Hepatic stellate cell (primary cell): ENCODE data around the gene TIFAB.

ENCODE experiments used
- DNase-seq: peaks from one replicate; pipeline ENCODE4 v3.0.0; 2011; ENCODE audit warnings: low spot score

TIFAB gene

DNA sequence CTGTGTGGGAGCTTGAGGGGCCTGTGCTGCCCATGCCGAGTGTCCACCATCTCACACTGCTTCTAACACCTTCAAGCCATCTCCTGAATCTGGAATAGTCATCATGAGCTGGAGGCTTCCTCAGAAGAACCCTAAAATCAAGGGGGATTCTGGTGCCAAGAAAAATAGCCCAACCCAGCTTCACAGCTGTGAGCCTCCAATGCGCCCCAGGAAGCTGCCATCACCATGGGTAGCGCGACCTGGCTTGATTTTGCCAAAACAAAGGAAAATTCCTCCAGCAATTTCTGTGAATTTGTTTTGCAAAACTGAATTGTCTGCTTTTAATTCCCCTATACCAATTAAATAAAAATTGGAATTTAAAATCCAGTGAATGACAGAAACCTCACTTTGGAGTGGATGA is 6.2 kb upstream of the TIFAB start:
- DNase-seq = no peak

DNA sequence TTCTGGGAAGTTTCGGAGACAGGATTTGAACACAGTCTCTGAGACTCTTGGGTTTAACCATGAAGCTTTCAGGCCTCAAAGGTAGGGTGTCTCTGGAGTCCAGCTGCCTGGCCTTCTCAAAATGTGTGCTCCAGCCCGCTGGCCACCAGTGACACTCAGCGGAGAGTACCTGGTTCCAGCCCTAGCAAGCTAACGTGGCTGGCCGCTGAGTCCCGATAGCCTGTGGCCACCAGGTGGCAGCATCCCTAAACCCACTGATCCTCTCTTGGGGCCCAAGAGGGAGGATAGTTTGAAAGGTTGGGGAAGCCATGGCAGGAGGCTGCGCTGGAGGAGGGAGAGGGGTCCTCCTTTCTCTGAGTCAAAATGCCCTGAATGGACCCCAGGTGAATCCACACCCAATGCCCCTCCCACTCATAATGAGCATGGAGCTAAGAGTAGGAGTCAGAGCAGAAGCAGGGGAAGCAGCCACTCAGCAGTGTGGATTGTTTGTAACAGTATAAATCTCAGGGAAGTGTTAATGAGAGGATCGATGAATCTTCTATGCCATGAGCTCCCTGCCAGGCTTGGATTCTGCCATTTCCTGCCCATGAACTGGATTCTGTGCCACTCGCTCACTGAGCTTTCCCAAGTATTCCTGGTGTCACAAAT is 5.4 kb upstream of the TIFAB start:
- peak; percentile 57 for DNase-seq

DNA sequence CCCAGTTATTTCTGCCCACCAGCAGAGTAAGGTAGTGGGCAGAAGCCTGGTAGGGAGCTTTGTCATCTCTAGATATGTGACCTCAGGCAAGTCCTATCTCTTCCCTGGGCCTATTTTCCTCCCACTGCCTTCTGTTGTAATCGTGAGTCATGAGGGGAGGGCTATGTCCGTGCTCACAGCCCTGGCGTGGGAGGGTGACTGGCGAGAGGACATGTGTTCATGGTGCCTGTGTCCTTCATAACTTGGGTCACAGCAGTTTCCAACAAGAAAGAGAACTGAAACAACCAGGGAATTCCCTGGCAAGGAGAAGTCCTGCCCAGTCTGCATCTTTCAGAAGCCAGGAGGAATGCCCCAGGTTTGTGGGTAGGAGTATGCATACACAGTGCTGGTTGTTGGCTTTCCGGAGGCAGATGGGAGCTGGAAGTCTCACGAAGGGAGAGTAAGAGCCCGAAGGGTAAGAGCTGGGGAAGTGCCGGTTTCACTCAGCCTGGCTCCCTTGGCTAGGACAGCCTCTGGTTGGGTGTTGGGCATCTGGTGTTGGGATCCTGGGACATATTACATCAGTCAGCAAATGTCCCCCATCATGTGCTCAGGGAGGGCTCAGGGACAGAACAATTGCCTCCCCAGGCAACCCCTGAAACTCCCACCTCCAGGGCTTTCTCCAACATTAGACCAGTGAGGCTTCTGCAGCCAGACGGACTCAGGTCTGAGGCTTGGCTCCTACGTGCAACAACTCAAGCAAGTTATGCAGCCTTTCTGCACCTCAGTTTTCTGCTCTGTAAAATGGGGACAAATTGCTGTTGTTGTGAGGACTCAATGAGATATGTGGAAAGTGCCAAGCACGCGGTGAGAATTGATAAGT is 4.3 kb upstream of the TIFAB start:
- DNase-seq = peak; percentile 89

DNA sequence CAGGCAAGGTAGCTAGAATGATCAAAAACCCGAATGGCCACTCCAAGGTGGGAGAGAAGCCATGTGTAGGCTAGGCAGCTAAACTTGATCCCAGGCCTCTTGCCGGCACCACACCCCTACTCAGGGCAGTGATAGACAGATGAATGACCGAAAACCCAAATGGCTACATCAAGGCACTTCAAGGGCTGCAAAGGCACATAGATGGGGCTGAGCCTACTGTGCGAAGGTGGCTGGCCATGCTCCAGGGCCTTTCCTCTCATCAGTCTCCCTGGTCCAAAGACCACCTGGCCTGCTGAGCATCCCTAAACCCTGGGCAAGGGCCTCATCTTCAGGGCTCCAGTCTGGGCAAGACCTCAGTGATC is 3.7 kb upstream of the TIFAB start:
- DNase-seq = no peak

DNA sequence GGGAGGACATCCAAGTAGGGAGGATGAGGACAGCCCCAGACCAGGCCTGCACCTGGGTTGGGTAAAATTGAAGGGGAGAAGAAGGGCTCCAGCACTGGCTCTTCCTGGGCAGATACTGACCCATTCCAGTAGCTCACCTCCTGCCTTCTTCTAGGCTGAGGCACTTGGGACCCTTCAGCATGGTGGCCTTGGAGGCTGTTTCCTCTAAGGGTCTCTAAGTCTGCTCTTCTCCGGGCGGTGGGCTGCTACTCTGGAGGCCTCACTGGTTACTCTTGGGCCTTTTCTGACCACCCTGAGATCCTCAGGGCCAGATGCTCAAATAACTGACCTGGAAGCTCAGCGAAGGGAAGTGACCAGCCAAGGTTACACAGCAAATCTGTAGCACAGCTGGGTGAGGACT is 2.8 kb upstream of the TIFAB start:
- no peak for DNase-seq

DNA sequence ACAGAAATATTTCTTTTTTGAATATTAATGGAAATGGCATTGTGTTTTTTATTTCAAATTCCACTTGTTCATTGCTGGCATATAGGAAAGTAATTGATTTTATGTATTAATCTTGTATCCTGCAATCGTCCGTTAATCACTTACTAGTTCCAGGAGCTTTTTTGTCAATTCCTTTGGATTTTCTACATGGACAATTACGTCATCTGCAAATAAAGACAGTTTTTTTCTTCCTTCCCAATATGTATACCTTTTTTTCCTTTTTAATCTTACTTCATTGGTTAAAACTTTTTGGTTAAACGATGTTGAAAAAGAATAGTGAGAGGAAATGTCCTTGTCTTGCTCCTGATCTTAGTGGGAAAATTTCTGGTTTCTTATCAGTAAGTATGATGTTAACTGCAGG is 1.5 kb upstream of the TIFAB start:
- DNase-seq = no peak

DNA sequence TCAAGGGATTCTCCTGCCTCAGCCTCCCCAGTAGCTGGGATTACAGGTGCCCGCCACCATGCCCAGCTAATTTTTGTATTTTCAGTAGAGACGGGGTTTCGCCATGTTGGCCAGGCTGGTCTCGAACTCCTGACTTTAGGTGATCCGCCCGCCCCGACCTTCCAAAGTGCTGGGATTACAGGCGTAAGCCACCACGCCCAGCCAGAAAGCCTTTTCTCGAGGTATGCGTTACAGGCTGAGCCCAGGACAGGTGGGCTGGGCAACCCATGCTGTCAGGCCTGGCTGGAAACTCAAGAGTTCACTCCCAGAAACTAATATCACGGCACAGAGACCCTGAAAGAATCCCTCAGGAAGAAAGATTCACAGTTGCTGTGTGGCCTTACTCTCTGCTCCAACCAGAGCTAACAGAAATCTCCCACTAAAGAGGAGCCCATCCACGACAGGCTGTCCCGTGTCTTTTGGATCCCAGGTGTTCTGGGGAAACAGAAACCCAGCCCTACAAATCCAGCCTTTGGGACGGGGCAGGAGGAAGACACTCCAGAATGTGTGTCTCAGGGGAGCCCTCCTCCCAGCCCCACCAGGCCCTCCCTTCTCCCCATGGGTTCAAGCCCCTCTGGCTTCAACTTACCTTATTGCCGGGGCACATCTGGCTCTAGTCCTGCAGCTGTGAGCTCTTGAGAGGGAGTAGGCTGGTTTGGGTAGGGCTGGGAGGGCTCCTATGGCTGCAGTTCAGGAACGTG is 400 bp downstream of the TIFAB start:
- DNase-seq = no peak

DNA sequence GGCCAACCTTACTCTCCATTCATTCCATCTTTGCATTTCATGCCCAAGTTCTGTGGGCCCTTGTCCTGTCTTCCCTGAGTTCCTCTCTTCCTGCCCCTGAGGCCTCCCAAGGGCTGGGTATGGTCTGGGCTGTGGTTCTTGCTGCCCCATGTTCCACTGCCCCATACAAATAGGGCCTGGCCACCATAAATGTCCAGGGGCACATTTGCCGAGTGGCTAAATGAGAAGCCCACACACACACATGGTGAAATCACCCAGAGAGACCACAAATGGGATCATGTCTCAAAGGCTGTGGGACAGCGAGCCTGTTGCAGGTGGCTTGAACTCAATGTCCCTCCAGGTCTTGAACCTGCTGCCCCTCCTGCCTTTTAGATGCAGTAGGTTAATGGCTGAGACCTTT is 1.2 kb downstream of the TIFAB start:
- DNase-seq = no peak

DNA sequence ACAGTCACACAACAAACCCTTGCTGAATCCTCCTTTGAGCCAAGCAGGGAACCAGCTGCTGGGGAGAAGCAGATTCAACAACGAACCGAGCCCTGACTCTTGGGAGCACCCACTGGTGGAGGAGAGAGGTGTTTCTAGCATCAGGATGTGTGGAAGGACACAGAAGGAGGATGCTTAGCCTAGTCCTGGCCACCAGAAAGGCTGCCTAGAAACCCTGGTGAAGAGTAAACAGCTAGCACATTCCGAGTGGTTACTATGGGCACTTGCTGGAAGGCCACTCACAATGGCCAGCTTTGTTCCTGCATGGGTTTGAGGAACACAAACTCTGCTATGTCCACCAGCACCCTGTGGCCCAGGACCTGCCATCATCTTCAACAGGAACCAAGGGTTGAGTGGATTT is 1.8 kb downstream of the TIFAB start:
- DNase-seq = no peak

DNA sequence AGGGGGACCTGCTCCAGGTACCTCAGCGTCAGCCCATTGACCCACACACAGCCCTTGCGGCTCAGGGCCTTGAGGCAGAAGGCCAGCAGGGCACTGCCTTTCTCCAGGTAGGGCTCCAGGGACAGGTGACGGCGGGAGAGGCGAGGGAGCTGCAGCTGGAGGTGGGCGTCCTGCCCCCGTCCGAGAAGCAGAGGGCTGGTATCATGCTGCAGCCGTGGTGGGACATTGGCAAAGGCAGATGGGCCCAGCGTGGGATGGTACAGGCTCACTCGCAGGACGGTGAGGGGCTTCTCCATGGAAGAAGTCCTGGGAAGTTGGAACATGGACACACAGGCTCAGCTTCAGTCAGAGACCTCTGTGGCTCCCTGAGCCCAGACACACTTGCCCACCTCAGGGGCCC is 2.5 kb downstream of the TIFAB start:
- DNase-seq = no peak

DNA sequence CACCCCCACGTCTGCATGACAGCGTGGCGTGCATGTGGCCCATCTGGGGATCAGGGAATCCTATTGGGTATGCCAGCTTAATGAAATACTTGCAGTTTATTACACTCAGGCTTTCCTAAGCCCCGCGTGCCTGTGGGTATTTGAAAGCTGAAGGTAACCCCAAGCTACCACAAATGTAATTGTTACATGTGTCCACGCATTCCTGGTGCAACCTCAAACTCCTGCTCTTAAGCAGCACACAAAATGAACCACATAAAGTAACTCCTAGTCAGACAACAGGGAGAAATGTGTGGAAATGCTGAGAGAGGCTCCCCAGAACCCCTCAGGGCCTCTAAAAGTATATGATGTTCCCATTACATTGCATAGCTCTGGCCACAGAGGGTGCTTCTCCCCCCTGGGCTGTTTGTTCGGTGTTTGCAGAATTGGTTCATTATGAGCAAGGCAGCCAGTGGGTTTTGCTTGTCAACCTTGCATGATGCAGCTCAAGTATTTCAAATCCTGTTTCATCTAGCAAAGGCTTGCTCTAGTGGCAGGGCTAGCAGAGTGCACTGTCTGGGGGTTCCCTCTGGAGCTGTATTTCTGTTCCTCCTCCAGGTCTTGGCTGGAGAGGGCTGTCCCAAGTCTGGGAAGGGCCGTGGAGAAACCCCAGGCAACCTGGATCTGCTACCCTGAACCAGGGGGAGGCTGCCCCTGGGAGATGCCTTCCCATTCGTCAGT is 3.2 kb downstream of the TIFAB start:
- DNase-seq = no peak

DNA sequence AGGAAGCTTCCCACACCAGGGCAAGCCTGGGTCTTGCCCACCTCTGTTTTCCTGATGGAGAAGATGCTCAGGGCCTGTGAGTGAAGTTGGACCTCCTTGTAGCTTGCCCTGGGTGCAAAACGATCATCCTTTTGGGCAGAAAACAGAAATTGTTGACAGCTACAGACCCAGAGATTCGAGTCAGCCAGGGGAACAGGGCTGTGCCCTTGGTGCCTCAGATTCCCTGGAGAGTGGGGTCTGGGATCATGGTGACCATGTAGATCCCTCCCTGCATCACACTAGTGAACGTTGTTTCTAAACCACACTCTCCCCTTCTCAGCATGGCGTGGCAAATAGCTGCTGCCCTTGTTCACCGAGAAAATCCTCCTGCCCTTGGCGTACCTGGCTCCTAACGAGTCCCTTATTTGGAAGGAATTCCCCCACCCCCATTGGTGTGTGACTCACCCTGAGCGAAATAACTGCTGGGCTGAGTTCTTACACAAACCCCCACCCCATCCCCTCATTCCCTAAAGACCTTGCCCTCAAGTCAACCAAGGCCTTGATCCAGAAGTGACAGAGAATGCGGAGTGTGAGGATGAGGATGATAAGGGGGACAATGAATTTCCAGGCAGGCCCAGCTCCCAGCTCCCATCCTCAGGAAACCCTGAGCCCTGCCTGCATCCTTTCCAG is 3.9 kb downstream of the TIFAB start:
- no peak for DNase-seq

DNA sequence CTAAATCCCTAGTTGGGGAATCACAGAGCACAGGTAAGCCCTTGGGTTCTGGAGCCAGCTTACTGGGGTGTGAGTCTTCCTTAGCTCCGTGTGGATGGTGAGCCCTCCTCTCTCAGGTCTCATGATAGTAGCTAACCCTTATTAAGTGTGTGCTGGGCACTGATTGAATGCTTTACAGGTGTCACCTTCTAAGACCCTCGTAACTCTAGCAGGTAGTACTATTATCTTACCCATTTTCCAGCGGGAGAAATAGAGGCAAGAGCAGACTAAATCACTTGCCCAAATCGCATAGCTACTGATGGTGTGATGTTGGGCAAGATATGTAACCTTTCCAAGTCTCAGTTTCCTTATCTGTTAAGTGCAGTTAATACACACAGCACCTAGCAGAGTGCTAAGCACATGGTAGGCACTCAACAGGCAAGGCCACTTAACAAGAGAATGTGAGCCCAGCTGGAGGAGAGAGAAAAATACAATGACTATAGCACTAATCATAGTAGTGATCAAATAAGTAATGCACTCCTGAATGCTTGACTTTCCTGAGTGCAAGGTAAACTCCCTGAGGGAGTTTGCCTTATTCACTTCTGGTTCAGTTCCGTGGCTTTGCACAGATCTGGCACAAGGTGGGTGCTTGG is 4.7 kb downstream of the TIFAB start, which contains the start of gene DCANP1:
Gene DCANP1 (minus strand): TSS at position 51 of the 632 bp plus-strand sequence. CDS start 240 bp downstream, outside the sequence.
- no peak for DNase-seq

DNA sequence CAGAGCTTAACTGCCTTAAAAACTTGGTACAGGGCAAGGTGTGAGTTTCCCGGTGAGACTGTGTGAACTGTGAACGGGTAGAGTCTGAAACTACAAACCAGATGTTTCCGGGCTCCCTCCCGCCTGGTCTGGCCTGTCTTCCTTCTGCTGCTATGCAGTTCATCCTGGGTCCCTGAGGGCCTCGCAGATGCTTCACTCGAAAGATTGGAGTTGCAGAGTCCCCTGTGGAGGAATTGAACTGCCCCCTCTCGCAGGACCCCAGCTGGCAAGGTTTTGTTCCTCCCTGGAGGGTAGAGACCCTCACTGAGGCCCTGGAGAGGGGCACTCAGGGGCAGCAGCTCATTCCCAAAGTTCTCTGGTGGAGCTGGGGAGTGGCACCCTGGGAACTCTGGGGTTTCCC is 5.5 kb downstream of the TIFAB start:
- no peak for DNase-seq

DNA sequence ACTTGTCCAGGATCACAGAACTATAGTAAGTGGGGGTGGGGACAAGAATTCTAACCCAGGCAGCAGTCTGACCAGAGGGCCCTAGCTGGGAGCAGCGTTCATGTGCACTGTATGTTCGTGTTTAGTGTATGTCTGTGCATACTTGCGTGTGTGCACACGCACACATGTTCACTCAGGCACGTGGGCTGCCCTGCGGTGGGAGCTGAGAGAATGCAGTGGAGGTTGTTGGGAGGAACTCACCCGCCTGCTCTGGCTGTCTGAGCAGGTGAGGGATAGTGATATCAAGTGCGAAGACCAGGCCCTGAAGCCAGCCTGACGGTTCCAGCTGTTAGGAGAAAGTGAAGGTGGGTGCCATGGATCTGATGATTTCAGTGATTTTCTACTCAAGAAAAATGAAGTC is 5.9 kb downstream of the TIFAB start:
- DNase-seq = no peak

DNA sequence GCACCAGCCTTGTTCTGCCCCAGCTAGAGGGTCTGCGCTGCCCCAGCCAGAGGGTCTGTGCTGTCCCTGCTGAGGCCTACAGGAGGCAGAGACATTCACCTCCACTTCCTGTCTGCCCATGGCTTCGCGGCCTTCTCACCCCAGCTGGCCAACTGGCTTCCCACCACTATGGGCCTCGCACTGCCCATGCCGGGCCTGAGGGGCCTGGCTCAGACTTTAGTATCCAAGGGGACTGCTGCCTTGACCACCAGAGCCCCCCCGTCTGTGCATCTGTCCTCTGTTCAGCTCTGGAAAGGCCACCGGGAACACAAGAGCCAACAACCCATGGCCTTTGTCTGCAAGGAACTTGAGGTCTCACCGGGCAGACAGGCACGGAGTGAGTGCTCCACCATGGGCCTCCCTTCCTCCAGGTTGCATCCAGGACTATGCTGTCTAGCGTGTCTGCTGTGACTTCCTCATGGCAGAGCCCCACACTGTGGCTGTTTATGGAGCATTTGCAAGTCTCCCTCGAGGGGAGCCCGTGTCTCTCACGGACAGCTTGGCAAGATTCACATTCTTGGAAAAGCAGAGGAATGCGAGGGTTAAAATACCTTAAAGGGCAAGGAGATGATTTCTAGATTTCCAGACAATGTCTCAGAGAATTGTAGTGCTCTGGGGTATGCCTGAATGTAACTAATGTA is 6.7 kb downstream of the TIFAB start:
- no peak for DNase-seq

DNA sequence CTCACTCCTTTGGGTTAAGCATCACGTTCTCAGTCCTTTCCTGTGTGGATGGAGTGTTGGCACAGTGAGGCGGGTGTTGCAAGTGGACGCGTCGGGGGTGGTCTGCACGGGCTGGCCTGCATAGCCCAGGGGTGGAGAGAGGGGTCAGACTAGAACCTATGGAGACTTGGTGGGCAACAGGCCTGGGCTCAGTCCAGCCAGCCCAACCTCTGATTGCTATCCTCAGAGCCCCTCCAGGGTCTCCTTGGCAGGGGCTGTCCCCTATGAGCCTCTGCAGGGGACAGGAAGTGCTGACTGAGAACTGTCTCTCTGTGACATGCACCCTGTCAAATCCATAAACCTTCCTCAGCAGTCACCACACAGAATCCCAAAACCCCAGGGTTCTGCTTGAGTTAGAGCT is 7.3 kb downstream of the TIFAB start:
- no peak for DNase-seq

DNA sequence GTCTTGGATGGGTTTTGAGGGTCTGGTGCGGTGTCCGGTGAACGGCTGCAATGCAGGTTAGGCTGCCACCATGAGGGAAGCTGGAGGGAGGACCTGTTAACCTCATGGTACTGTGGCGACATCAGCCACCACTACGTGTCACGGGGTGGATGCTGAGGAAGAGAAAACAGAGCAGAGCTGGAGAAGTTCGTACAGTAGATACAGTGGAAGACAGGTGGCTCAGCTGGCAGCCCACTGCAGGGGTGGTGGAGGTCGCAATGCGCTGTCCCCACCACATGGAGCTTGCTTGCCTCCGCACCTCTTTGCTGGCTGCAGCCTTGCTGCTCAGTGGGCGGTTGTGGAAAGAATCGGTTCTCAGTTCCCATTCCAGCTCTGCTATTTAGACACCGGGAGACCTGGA is 7.8 kb downstream of the TIFAB start:
- DNase-seq = no peak

DNA sequence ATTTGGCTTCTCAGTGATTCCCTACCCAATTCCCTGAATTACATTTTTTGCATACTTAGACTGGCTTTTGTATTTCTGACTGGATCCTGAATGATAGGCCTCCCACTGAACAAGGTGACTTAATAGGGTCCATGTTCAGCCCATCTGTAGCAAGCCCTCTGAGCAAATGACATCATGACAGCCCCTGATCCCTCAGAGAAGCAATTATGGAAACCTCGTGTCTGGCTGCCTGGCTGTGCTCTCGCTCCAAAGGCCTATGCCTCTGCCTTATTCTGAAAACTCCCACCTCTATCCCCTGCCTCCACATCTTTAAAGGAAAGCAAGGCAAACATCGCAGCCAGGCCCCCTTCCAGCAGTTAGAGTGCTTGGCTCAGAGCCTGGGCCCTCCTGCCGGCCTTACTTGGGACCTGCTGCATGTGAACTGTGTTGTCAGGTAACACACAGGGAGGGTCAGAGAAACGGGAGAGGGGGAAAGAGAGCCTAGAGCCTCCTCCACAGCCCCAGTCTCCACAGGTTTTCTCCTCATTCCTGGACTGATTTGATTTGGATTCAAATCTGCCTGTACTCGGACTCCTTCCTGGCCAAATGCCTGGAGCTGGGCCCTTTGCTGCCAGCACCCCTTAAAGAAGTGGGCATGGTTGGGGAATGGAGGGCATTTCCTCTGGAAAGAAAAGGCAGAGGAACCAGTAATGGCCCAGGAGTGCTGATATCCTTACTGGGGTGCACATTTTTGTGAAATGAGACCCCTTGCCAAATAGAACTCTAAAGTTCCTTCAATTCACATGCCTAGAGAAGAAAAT is 8.8 kb downstream of the TIFAB start:
- DNase-seq = no peak
